ENCODE measurements around the gene SAMD4A. TPM values are rescaled to one million over a fixed set of nuclear protein-coding genes. Genes with fewer than 3 reads are reported as not detected.

The SAMD4A gene
- total RNA-seq, 1 experiment from 2014 or later: 26.5 TPM

DNA sequence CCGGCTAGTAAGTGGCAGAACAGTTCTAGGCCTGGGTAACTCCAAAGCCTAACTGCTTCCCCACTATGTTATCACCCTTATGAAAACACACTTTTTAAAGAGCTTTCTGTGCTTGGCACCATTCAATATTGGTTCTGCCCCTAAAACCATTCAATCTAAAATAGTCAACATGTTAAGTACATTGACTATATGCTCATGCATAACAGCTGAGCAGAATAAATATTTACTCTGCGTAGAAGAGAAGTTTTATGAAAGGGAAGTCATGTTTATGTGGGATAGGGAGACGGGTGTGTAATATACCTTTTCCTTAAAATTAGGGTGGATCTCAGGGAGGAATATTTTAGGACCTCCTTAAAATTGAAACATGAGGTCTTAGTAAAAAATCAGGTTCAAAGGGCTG is 80.5 kb downstream of the SAMD4A start:
- CTCF ChIA-PET: no interaction called here
- no peak for DNase-seq (ENCODE audit: low spot score)
- no TSS peak for BruUV-seq (replicated peaks)
- Histone ChIP-seq H3K4me3 (ENCODE audit: low read depth, low read length, poor library complexity, severe bottlenecking) (no peak overlapping the region), H3K9me3 (ENCODE audit: low read depth, low read length, poor library complexity, severe bottlenecking) (no peaks in the 10 kb centered on the region), H3K4me1 (ENCODE audit: insufficient read depth, low read length, poor library complexity, severe bottlenecking) (peaks cover 24% of the 10 kb centered on the region), H3K27me3 (replicated peaks; ENCODE audit: insufficient read depth, low read depth, low read length, poor library complexity) (no peaks in the 10 kb centered on the region), H3K27ac (ENCODE audit: low read depth, low read length, poor library complexity, severe bottlenecking) (no peak overlapping the region), H3K36me3 (ENCODE audit: insufficient read depth, low read length, poor library complexity, severe bottlenecking) (no peaks in the 10 kb centered on the region)
- intact Hi-C loops (cut with micrococcal nuclease; ENCODE audit: unreplicated experiment): no loop called here
- POLR2A ChIA-PET (ENCODE audit: low non-redundant PET): no interaction called here
- no peak for TF ChIP-seq EZH2 (IDR thresholded peaks at IDR 0.05; ENCODE audit: borderline replicate concordance, low read depth, low read length, poor library complexity, severe bottlenecking)
- TF ChIP-seq, protein P1, sequence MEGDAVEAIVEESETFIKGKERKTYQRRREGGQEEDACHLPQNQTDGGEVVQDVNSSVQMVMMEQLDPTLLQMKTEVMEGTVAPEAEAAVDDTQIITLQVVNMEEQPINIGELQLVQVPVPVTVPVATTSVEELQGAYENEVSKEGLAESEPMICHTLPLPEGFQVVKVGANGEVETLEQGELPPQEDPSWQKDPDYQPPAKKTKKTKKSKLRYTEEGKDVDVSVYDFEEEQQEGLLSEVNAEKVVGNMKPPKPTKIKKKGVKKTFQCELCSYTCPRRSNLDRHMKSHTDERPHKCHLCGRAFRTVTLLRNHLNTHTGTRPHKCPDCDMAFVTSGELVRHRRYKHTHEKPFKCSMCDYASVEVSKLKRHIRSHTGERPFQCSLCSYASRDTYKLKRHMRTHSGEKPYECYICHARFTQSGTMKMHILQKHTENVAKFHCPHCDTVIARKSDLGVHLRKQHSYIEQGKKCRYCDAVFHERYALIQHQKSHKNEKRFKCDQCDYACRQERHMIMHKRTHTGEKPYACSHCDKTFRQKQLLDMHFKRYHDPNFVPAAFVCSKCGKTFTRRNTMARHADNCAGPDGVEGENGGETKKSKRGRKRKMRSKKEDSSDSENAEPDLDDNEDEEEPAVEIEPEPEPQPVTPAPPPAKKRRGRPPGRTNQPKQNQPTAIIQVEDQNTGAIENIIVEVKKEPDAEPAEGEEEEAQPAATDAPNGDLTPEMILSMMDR (conservative IDR thresholded peaks at IDR 0.05; ENCODE audit: low read depth, low read length): no peak

DNA sequence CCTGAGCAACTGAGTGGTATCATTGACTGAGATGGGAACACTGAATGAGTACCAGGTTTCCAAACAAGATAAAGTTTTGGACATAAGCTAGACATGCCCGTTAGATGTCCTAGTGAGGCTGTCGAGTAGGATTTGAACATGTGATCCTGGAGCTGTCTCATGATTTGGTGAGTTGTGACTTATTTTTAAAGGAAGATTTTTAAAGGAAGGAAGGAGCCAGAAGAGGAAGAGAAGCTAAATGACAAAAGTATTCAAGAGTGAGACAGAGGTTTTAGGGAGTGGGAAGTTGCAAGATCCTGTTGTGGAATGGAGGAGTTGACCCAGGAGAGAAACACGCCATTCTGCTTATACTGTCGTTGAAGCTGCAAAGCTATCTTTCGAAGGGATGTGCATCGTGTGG is 82.1 kb downstream of the SAMD4A start:
- Histone ChIP-seq H3K36me3 (ENCODE audit: insufficient read depth, low read length, poor library complexity, severe bottlenecking) (no peaks in the 10 kb centered on the region), H3K27me3 (replicated peaks; ENCODE audit: insufficient read depth, low read depth, low read length, poor library complexity) (no peaks in the 10 kb centered on the region), H3K4me1 (ENCODE audit: insufficient read depth, low read length, poor library complexity, severe bottlenecking) (peaks cover 32% of the 10 kb centered on the region), H3K4me3 (ENCODE audit: low read depth, low read length, poor library complexity, severe bottlenecking) (no peak overlapping the region), H3K27ac (ENCODE audit: low read depth, low read length, poor library complexity, severe bottlenecking) (no peak overlapping the region), H3K9me3 (ENCODE audit: low read depth, low read length, poor library complexity, severe bottlenecking) (no peaks in the 10 kb centered on the region)
- intact Hi-C loops (cut with micrococcal nuclease; ENCODE audit: unreplicated experiment): no loop called here
- CTCF ChIA-PET: no interaction called here
- TF ChIP-seq, protein P1 (conservative IDR thresholded peaks at IDR 0.05; ENCODE audit: low read depth, low read length): no peak
- no peak for TF ChIP-seq EZH2 (IDR thresholded peaks at IDR 0.05; ENCODE audit: borderline replicate concordance, low read depth, low read length, poor library complexity, severe bottlenecking)
- DNase-seq (ENCODE audit: low spot score): no peak
- no TSS peak for BruUV-seq (replicated peaks)
- POLR2A ChIA-PET (ENCODE audit: low non-redundant PET): no interaction called here

DNA sequence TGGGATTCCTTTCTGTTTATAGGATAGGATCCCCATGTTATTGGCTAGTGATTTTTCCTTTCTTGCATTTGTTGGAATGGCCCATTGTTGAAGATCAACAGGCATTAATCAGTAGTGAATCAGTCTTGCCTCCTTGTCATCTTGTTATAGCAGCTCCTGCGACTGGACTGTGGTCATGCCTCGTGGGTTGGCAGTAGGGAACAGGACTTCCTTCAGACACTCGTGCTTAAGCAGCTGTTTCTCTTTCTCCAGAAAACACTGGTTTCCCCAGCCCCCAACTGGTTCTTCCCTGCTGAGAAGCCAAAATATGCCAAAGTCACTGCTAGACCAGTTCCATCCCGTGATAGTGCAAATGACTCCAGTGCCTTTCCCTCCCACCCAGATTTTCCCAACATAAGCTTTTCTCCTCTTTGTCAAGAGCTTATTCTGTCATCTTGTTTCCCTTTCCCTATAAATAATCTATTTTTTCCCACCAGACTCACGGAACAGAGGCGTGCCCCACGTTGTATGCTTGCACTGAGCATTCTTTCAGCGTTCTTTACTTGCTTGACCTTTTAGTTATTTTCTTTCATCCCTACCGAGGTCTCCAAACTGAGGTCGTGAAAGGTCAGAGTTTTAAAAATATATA is 83.5 kb downstream of the SAMD4A start:
- BruUV-seq (replicated peaks): no TSS peak
- Histone ChIP-seq H3K9me3 (ENCODE audit: low read depth, low read length, poor library complexity, severe bottlenecking) (no peaks in the 10 kb centered on the region), H3K27ac (ENCODE audit: low read depth, low read length, poor library complexity, severe bottlenecking) (peak overlapping the region; percentile 92), H3K4me3 (ENCODE audit: low read depth, low read length, poor library complexity, severe bottlenecking) (no peak overlapping the region), H3K36me3 (ENCODE audit: insufficient read depth, low read length, poor library complexity, severe bottlenecking) (no peaks in the 10 kb centered on the region), H3K4me1 (ENCODE audit: insufficient read depth, low read length, poor library complexity, severe bottlenecking) (peaks cover 32% of the 10 kb centered on the region), H3K27me3 (replicated peaks; ENCODE audit: insufficient read depth, low read depth, low read length, poor library complexity) (no peaks in the 10 kb centered on the region)
- CTCF ChIA-PET: interaction anchor here (0.5 to 0.6 kb wide), 2 partner anchors 19 to 39 kb away, joined by 3 read pairs; no protein-coding TSS in a partner anchor
- TF ChIP-seq, protein P1 (conservative IDR thresholded peaks at IDR 0.05; ENCODE audit: low read depth, low read length): no peak
- TF ChIP-seq EZH2 (IDR thresholded peaks at IDR 0.05; ENCODE audit: borderline replicate concordance, low read depth, low read length, poor library complexity, severe bottlenecking): no peak
- POLR2A ChIA-PET (ENCODE audit: low non-redundant PET): interaction anchor here (0.6 kb wide), 1 partner anchor 25 kb away, joined by 3 read pairs; no protein-coding TSS in a partner anchor
- DNase-seq (ENCODE audit: low spot score): peak; percentile 58
- intact Hi-C loops (cut with micrococcal nuclease; ENCODE audit: unreplicated experiment): no loop called here
